ENCODE measurements around the gene SUGT1. TPM values are rescaled to one million over a fixed set of nuclear protein-coding genes. Genes with fewer than 3 reads are reported as not detected.

The SUGT1 gene
- polyA plus RNA-seq, 1 donor from 2014 or later, result 57.5 TPM

DNA sequence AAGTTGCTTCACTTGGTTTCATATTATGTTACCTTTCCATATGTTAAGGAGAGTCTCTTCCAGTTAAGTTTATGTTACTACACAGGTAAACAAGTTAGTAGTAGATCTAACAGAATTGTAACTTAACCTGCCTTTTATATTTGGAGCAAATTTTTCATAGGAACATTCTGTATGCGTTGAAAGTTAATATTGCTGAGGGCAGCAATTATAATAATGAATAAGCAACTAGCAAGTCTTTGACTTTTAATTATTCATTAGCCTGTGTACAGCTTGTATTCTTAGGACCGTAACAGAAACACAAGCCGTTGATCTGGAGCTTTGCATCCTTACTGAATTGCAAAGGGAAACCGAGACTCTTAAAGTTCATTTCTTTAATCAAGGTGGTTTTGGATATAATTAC, 11.6 kb downstream of the SUGT1 start:
- H2AFZ ChIP-seq (ENCODE audit: low read depth, low read length), result no peak overlapping the region
- H3K9me3 ChIP-seq (ENCODE audit: low read length), result no peaks in the 10 kb centered on the region
- H3K4me2 ChIP-seq (ENCODE audit: low read length), result no peak overlapping the region
- no peaks in the 10 kb centered on the region for H4K20me1 ChIP-seq (ENCODE audit: insufficient read depth)
- H3K79me2 ChIP-seq (replicated peaks; ENCODE audit: insufficient read depth, low read length), result peaks cover 3% of the 10 kb centered on the region
- no peak overlapping the region for H3K27ac ChIP-seq (ENCODE audit: low read length)
- no peaks in the 10 kb centered on the region for H3K27me3 ChIP-seq (ENCODE audit: insufficient read depth, low read depth, low read length)
- H3K4me3 ChIP-seq (ENCODE audit: low read length), result no peak overlapping the region
- no peaks in the 10 kb centered on the region for H3K9me2 ChIP-seq (ENCODE audit: insufficient read depth, low read length)
- no peak for TF ChIP-seq EZH2 (IDR thresholded peaks at IDR 0.05; ENCODE audit: borderline replicate concordance, insufficient read depth, low read length, poor library complexity, severe bottlenecking)
- TF ChIP-seq MXI1 (conservative IDR thresholded peaks at IDR 0.05; ENCODE audit: poor library complexity, severe bottlenecking), result no peak
- no peak for TF ChIP-seq TAF1 (IDR thresholded peaks at IDR 0.05; ENCODE audit: low read depth)
- TF ChIP-seq EP300 (conservative IDR thresholded peaks at IDR 0.05; ENCODE audit: poor library complexity, severe bottlenecking), result no peak
- TF ChIP-seq CTCF (IDR thresholded peaks at IDR 0.05; ENCODE audit: poor library complexity, severe bottlenecking), result no peak
- no peak for TF ChIP-seq RAD21 (conservative IDR thresholded peaks at IDR 0.05)
- no peak for TF ChIP-seq SMC3 (conservative IDR thresholded peaks at IDR 0.05; ENCODE audit: poor library complexity)
- no peak for TF ChIP-seq REST (IDR thresholded peaks at IDR 0.05; ENCODE audit: borderline replicate concordance)
- no peak for TF ChIP-seq POLR2AphosphoS5 (IDR thresholded peaks at IDR 0.05)
- H3K36me3 ChIP-seq (ENCODE audit: insufficient read depth, low read length), result peaks cover 11% of the 10 kb centered on the region
- no peak overlapping the region for H3K9ac ChIP-seq (ENCODE audit: low read length)
- no peaks in the 10 kb centered on the region for H3F3A ChIP-seq (ENCODE audit: insufficient read depth, low read length, poor library complexity, severe bottlenecking)

DNA sequence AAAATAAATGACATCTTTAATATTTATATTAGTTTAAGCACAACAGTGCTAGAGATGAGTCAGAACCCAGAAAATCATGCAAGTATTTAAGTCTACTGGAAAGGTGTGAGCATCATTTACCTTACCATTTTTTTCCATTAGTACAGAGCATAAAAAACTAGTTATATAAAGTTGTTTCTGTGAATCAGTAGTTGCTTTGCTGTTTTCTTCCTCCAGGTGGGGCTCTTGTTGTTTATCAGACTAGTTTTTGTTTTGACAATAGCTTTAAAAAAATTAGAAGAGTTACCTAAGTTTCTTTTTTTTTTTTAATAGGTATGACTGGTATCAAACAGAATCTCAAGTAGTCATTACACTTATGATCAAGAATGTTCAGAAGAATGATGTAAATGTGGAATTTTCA, 12.7 kb downstream of the SUGT1 start:
- TF ChIP-seq SMC3 (conservative IDR thresholded peaks at IDR 0.05; ENCODE audit: poor library complexity), result peak; percentile 84
- TF ChIP-seq MXI1 (conservative IDR thresholded peaks at IDR 0.05; ENCODE audit: poor library complexity, severe bottlenecking), result no peak
- TF ChIP-seq EP300 (conservative IDR thresholded peaks at IDR 0.05; ENCODE audit: poor library complexity, severe bottlenecking), result no peak
- no peak for TF ChIP-seq EZH2 (IDR thresholded peaks at IDR 0.05; ENCODE audit: borderline replicate concordance, insufficient read depth, low read length, poor library complexity, severe bottlenecking)
- TF ChIP-seq TAF1 (IDR thresholded peaks at IDR 0.05; ENCODE audit: low read depth), result no peak
- peak; percentile 79 for TF ChIP-seq RAD21 (conservative IDR thresholded peaks at IDR 0.05)
- no peak for TF ChIP-seq POLR2AphosphoS5 (IDR thresholded peaks at IDR 0.05)
- TF ChIP-seq REST (IDR thresholded peaks at IDR 0.05; ENCODE audit: borderline replicate concordance), result no peak
- peak; percentile 74 for TF ChIP-seq CTCF (IDR thresholded peaks at IDR 0.05; ENCODE audit: poor library complexity, severe bottlenecking)
- Histone ChIP-seq H4K20me1 (ENCODE audit: insufficient read depth) (no peaks in the 10 kb centered on the region), H3F3A (ENCODE audit: insufficient read depth, low read length, poor library complexity, severe bottlenecking) (no peaks in the 10 kb centered on the region), H3K9ac (ENCODE audit: low read length) (no peak overlapping the region), H3K4me3 (ENCODE audit: low read length) (no peak overlapping the region), H3K79me2 (replicated peaks; ENCODE audit: insufficient read depth, low read length) (peaks cover 3% of the 10 kb centered on the region), H3K4me2 (ENCODE audit: low read length) (no peak overlapping the region), H3K9me2 (ENCODE audit: insufficient read depth, low read length) (no peaks in the 10 kb centered on the region), H2AFZ (ENCODE audit: low read depth, low read length) (no peak overlapping the region), H3K27ac (ENCODE audit: low read length) (no peak overlapping the region), H3K27me3 (ENCODE audit: insufficient read depth, low read depth, low read length) (no peaks in the 10 kb centered on the region), H3K9me3 (ENCODE audit: low read length) (no peaks in the 10 kb centered on the region), H3K36me3 (ENCODE audit: insufficient read depth, low read length) (peaks cover 9% of the 10 kb centered on the region)

All from neural cell (in vitro differentiated cells).